Osteocyte (in vitro differentiated cells): ENCODE results near the gene SMARCAD1. TPM values are rescaled to one million over a fixed set of nuclear protein-coding genes. Genes with fewer than 3 reads are reported as not detected.

Source experiments
- DNase-seq: peaks from one replicate; pipeline ENCODE4 v3.0.0; 2021; ENCODE audit warnings: mixed read lengths; ENCODE audit not compliant: unreplicated experiment; ENCODE audit errors: extremely low spot score
- H3K27ac Mint-ChIP-seq: one replicate; pipeline ENCODE4 v1.8.0; 2021; ENCODE audit warnings: mild to moderate bottlenecking, mixed read lengths; ENCODE audit not compliant: unreplicated experiment
- H3K27me3 Mint-ChIP-seq: one replicate; pipeline ENCODE4 v1.8.0; 2021; ENCODE audit warnings: mixed read lengths; ENCODE audit not compliant: unreplicated experiment
- H3K36me3 Mint-ChIP-seq: one replicate; pipeline ENCODE4 v1.8.0; 2021; ENCODE audit warnings: mixed read lengths; ENCODE audit not compliant: unreplicated experiment
- H3K4me1 Mint-ChIP-seq: one replicate; pipeline ENCODE4 v1.8.0; 2021; ENCODE audit warnings: mixed read lengths; ENCODE audit not compliant: unreplicated experiment
- H3K4me3 Mint-ChIP-seq: one replicate; pipeline ENCODE4 v1.8.0; 2021; ENCODE audit warnings: mild to moderate bottlenecking, moderate library complexity, mixed read lengths; ENCODE audit not compliant: unreplicated experiment
- H3K9me3 Mint-ChIP-seq: one replicate; pipeline ENCODE4 v1.8.0; 2021; ENCODE audit warnings: mixed read lengths; ENCODE audit not compliant: unreplicated experiment
- CTCF ChIP-seq: fragments of 200-600 bp; sonication (generic); IDR thresholded peaks from 2 replicates; pipeline ENCODE4 v1.5.0; 2021; ENCODE audit warnings: antibody characterized with exemption, mild to moderate bottlenecking, moderate library complexity
- total RNA-seq: library from RNA; stranded (reverse); gene quantifications from 2 replicates; pipeline ENCODE4 v1.2.1, GENCODE V29; 2021

SMARCAD1 gene
- total RNA-seq, 1 donor from 2014 or later, result 33.9 TPM

- no peak overlapping the region for H3K4me3 Mint-ChIP-seq
- H3K4me1 Mint-ChIP-seq, result peaks cover 11% of the 10 kb centered on the region
- no peaks in the 10 kb centered on the region for H3K27me3 Mint-ChIP-seq
- no peak for DNase-seq
- no peak for TF ChIP-seq CTCF
- no peaks in the 10 kb centered on the region for H3K9me3 Mint-ChIP-seq
- H3K27ac Mint-ChIP-seq, result no peak overlapping the region
- peaks cover 44% of the 10 kb centered on the region for H3K36me3 Mint-ChIP-seq
These were observed 17.8 kb downstream of the SMARCAD1 start for GRCh38 chr4:94225449-94225848.

GRCh38 chr4:94226763-94227162, 19.1 kb downstream of the SMARCAD1 start:
- Mint-ChIP-seq H3K4me1 (peaks cover 14% of the 10 kb centered on the region), H3K4me3 (no peak overlapping the region), H3K27me3 (no peaks in the 10 kb centered on the region), H3K36me3 (peaks cover 46% of the 10 kb centered on the region), H3K9me3 (no peaks in the 10 kb centered on the region), H3K27ac (no peak overlapping the region)
- DNase-seq, result no peak
- no peak for TF ChIP-seq CTCF

GRCh38 chr4:94228493-94229216, 21.0 kb downstream of the SMARCAD1 start:
- Mint-ChIP-seq H3K36me3 (peaks cover 52% of the 10 kb centered on the region), H3K27ac (no peak overlapping the region), H3K27me3 (no peaks in the 10 kb centered on the region), H3K4me3 (no peak overlapping the region), H3K9me3 (no peaks in the 10 kb centered on the region), H3K4me1 (peaks cover 17% of the 10 kb centered on the region)
- no peak for TF ChIP-seq CTCF
- no peak for DNase-seq

- H3K9me3 Mint-ChIP-seq, result no peaks in the 10 kb centered on the region
- H3K27ac Mint-ChIP-seq, result no peak overlapping the region
These were observed 24.9 kb downstream of the SMARCAD1 start for GRCh38 chr4:94232519-94232918.

More at GRCh38 chr4:94232519-94232918, 24.9 kb downstream of the SMARCAD1 start:
- Mint-ChIP-seq H3K36me3 (peaks cover 51% of the 10 kb centered on the region), H3K4me3 (no peak overlapping the region), H3K4me1 (peaks cover 10% of the 10 kb centered on the region), H3K27me3 (no peaks in the 10 kb centered on the region)
- no peak for DNase-seq
- TF ChIP-seq CTCF, result no peak
